Transverse colon (tissue), 4 donors: Measurements from ENCODE around the gene EHD3.

Experiments
- EP300 ChIP-seq: sonication (generic); formaldehyde crosslinking; IDR thresholded peaks from one replicate; pipeline ENCODE4 v1.6.1; 2017; ENCODE audit warnings: antibody characterized with exemption, low read depth
- POLR2A ChIP-seq: fragments of 450-650 bp; IDR thresholded peaks from one replicate; pipeline ENCODE4 v1.6.1; 2016; ENCODE audit warnings: antibody characterized with exemption, mild to moderate bottlenecking, moderate library complexity
- POLR2AphosphoS5 ChIP-seq, 3 donors: sonication (generic); formaldehyde crosslinking; IDR thresholded peaks; one replicate each; pipeline ENCODE4 v1.6.1; 2016; ENCODE audit warnings: antibody characterized with exemption in 3 of 3
- TF ChIP-seq, protein P1 (sequence below), 5 experiments: fragments of 200-600 bp in 3 of 5; fragments of 450-650 bp in 2 of 5; sonication (generic) in 3 of 5; IDR thresholded peaks; 1 replicate in 2 of 5; 2 replicates in 3 of 5; pipeline ENCODE4 v1.5.1; 2016 to 2017; ENCODE audit warnings: antibody characterized with exemption in 5 of 5, inconsistent platforms in 3 of 5, mild to moderate bottlenecking in 2 of 5, moderate library complexity in 1 of 5

DNA sequence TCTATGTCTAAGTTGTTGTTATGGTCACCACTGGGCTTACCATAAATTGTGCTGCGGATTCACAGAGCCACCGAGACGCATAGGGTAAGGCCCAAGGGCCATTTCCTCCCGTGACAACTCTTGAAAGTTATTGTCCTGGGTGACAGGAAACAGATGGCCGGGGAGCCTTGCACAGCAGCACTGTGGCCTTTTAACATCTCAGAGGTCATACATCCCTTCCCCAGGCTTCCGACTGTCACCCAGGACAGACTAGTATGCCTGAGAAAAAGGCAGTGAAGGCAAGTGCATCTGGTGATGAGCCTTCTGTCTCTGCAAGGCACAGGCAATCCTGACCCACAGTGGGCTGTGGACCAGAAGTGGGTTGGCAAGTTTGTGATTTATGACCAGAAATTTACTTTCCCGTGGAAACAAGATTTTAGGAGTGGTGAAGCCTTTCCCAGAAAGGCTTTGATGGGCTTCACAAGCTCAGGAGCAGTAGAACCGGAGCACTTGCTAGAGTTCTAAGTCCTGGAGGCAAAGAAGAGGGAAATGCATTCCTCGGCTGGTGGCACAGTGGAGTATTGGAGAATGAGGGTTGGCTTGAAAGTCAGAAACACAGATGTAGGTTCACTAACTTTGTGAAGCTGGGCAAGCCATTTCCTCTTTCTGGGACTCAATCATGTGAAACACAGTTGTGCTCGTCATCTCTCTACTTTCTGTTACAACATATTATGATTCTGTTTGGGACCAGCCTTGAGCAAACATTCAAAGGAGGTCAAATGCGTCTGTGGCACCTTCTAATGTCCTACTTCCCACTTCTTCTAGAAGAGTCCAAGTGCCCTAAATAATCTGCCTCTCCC, 14.6 kb upstream of the EHD3 start:
- TF ChIP-seq POLR2A (no peak), EP300 (no peak), POLR2AphosphoS5 (IDR thresholded peaks at IDR 0.05) (no peak)
- TF ChIP-seq, protein P1, sequence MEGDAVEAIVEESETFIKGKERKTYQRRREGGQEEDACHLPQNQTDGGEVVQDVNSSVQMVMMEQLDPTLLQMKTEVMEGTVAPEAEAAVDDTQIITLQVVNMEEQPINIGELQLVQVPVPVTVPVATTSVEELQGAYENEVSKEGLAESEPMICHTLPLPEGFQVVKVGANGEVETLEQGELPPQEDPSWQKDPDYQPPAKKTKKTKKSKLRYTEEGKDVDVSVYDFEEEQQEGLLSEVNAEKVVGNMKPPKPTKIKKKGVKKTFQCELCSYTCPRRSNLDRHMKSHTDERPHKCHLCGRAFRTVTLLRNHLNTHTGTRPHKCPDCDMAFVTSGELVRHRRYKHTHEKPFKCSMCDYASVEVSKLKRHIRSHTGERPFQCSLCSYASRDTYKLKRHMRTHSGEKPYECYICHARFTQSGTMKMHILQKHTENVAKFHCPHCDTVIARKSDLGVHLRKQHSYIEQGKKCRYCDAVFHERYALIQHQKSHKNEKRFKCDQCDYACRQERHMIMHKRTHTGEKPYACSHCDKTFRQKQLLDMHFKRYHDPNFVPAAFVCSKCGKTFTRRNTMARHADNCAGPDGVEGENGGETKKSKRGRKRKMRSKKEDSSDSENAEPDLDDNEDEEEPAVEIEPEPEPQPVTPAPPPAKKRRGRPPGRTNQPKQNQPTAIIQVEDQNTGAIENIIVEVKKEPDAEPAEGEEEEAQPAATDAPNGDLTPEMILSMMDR (IDR thresholded peaks at IDR 0.05), result no peak
